ENCODE results near the gene KCNQ1.

DNA sequence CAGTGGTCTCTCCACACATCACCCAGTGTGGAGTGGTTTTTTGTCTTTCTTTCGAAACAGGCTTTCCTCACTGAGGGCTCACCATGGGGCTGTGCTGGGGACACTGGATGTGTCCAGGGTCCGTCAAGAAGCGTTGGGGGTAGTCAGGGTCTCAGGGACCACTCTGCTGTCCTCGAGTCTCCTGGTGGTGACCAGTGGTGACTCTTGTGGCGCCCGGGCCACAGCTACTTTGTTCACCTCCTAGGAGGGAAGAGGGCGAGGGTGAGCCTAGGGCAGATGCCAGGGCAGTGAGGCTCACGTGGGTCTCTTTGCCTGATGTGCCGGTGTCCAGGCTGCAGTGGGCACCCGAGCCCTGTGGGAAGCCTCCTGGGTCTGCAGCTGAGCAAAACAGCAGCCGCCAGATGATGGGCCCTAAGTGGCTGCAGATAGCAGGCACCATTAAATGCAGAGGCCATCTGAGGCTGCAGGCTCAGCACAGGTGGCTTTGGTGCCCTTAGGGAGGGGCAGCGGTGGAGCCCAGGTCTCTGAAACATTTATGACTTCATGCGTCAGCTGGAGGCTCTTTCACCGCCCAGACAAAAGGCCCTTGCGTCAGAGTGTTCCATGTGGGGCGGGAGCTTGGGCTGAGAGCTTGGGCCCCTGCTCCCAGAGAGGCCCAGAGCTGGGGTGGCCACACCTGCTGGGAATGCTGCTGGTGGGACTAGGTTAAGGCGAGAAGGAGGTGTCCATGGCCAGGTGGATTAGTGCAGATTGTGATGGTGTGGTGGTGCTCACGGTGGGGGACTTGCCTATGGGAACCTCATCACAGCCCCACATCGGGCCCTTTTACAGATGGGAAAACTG is 29.5 kb downstream of the KCNQ1 start:
- no peak for TF ChIP-seq GATA2 (IDR thresholded peaks at IDR 0.05; ENCODE audit: low read depth, low read length)
- TF ChIP-seq GATA3 (IDR thresholded peaks at IDR 0.05; ENCODE audit: low read depth, low read length) = no peak
